HepG2 (cell line): ENCODE results near the gene P3H3. TPM values are rescaled to one million over a fixed set of nuclear protein-coding genes. Genes with fewer than 3 reads are reported as not detected.

Experiments used
- CREB3 ChIP-seq: sonication (generic); formaldehyde crosslinking; IDR thresholded peaks from 2 replicates; pipeline ENCODE4 v1.5.0; 2020; ENCODE audit warnings: missing genetic modification reagents
- CREM ChIP-seq, 2 experiments: sonication (generic) in 1 of 2; formaldehyde crosslinking in 1 of 2; IDR thresholded peaks; 2 replicates each; pipeline versions ENCODE4 v1.4.0 to v1.6.1; 2016 to 2020; ENCODE audit warnings: antibody characterized with exemption in 1 of 2, mild to moderate bottlenecking in 1 of 2, missing genetic modification reagents in 1 of 2
- GFI1 ChIP-seq: sonication (generic); formaldehyde crosslinking; IDR thresholded peaks from 2 replicates; pipeline ENCODE4 v1.5.0; 2020; ENCODE audit warnings: missing genetic modification reagents, mild to moderate bottlenecking, borderline replicate concordance
- HIVEP1 ChIP-seq: sonication (generic); formaldehyde crosslinking; IDR thresholded peaks from 2 replicates; pipeline ENCODE4 v1.4.0; 2020; ENCODE audit warnings: mild to moderate bottlenecking, missing genetic modification reagents
- HNF4A ChIP-seq: sonication (generic); formaldehyde crosslinking; IDR thresholded peaks from 2 replicates; pipeline ENCODE4 v1.4.0; 2020; ENCODE audit warnings: missing genetic modification reagents
- HOXA3 ChIP-seq: sonication (generic); formaldehyde crosslinking; IDR thresholded peaks from 2 replicates; pipeline ENCODE4 v1.5.0; 2020; ENCODE audit warnings: missing genetic modification reagents
- MLLT10 ChIP-seq: sonication (generic); formaldehyde crosslinking; IDR thresholded peaks from 2 replicates; pipeline ENCODE4 v1.4.0; 2020; ENCODE audit warnings: missing genetic modification reagents
- MZF1 ChIP-seq: sonication (generic); formaldehyde crosslinking; IDR thresholded peaks from 2 replicates; pipeline ENCODE4 v1.8.1; 2023; ENCODE audit warnings: mild to moderate bottlenecking, missing genetic modification reagents, borderline replicate concordance
- NAIF1 ChIP-seq: sonication (generic); formaldehyde crosslinking; IDR thresholded peaks from 2 replicates; pipeline ENCODE4 v1.5.0; 2020; ENCODE audit warnings: mild to moderate bottlenecking, missing genetic modification reagents, borderline replicate concordance
- NFRKB ChIP-seq: fragments of 450-650 bp; IDR thresholded peaks from 2 replicates; pipeline ENCODE4 v1.6.1; 2017
- NFYC ChIP-seq: IDR thresholded peaks from 2 replicates; pipeline ENCODE4 v1.6.1; 2016; ENCODE audit warnings: missing genetic modification reagents, missing compliant biosample characterization
- NR2F1 ChIP-seq, 2 experiments: fragments of 450-650 bp in 1 of 2; formaldehyde crosslinking in 1 of 2; IDR thresholded peaks; 2 replicates each; pipeline versions ENCODE4 v1.5.0 to v1.6.1; 2016 to 2020; ENCODE audit warnings: mild to moderate bottlenecking in 1 of 2, missing compliant biosample characterization in 1 of 2, missing genetic modification reagents in 1 of 2, moderate library complexity in 1 of 2
- RBM39 ChIP-seq: fragments of 200-400 bp; formaldehyde crosslinking; IDR thresholded peaks from one replicate; pipeline ENCODE4 v1.6.1; 2018; ENCODE audit warnings: antibody characterized with exemption, mild to moderate bottlenecking, low read depth, low read length; ENCODE audit not compliant: poor library complexity, severe bottlenecking
- RELA ChIP-seq: sonication (generic); formaldehyde crosslinking; IDR thresholded peaks from 2 replicates; pipeline ENCODE4 v1.4.0; 2020; ENCODE audit warnings: missing genetic modification reagents
- SALL2 ChIP-seq: sonication (generic); formaldehyde crosslinking; IDR thresholded peaks from 2 replicates; pipeline ENCODE4 v1.8.1; 2023; ENCODE audit warnings: mild to moderate bottlenecking, missing genetic modification reagents, inconsistent platforms
- SAP130 ChIP-seq: IDR thresholded peaks from 2 replicates; pipeline ENCODE4 v1.6.1; 2016; ENCODE audit warnings: low read depth
- TBX2 ChIP-seq: sonication (generic); formaldehyde crosslinking; IDR thresholded peaks from 2 replicates; pipeline ENCODE4 v1.5.0; 2020; ENCODE audit warnings: missing genetic modification reagents, mild to moderate bottlenecking, borderline replicate concordance
- TEAD3 ChIP-seq: optimal IDR thresholded peaks from 2 replicates; pipeline ENCODE3; 2016; ENCODE audit warnings: borderline replicate concordance
- TGIF2 ChIP-seq: IDR thresholded peaks from 2 replicates; pipeline ENCODE4 v1.6.1; 2016; ENCODE audit warnings: control low read depth, missing compliant biosample characterization
- ZBTB4 ChIP-seq: sonication (generic); formaldehyde crosslinking; IDR thresholded peaks from 2 replicates; pipeline ENCODE4 v1.4.0; 2020; ENCODE audit warnings: missing genetic modification reagents, mild to moderate bottlenecking, borderline replicate concordance
- ZC3H13 ChIP-seq: sonication (generic); formaldehyde crosslinking; IDR thresholded peaks from 2 replicates; pipeline ENCODE4 v1.8.1; 2023; ENCODE audit warnings: mild to moderate bottlenecking, missing genetic modification reagents, moderate library complexity
- ZFAT ChIP-seq: sonication (generic); formaldehyde crosslinking; conservative IDR thresholded peaks from 2 replicates; pipeline ENCODE4 v1.8.1; 2023; ENCODE audit warnings: missing genetic modification reagents, inconsistent platforms
- ZFP82 ChIP-seq: sonication (generic); formaldehyde crosslinking; IDR thresholded peaks from 2 replicates; pipeline ENCODE4 v1.5.1; 2020; ENCODE audit warnings: mild to moderate bottlenecking, missing genetic modification reagents, borderline replicate concordance
- ZNF260 ChIP-seq: sonication (generic); formaldehyde crosslinking; IDR thresholded peaks from 2 replicates; pipeline ENCODE4 v1.4.0; 2020; ENCODE audit warnings: missing genetic modification reagents, low read depth, mild to moderate bottlenecking, borderline replicate concordance
- ZNF34 ChIP-seq: sonication (generic); formaldehyde crosslinking; IDR thresholded peaks from 2 replicates; pipeline ENCODE4 v1.4.0; 2020; ENCODE audit warnings: mild to moderate bottlenecking, missing genetic modification reagents, borderline replicate concordance
- ZNF354B ChIP-seq: sonication (generic); formaldehyde crosslinking; IDR thresholded peaks from 2 replicates; pipeline ENCODE4 v1.8.0; 2022; ENCODE audit warnings: mild to moderate bottlenecking, missing genetic modification reagents
- ZNF614 ChIP-seq: IDR thresholded peaks from 2 replicates; pipeline ENCODE4 v1.6.1; 2018; ENCODE audit warnings: missing biosample characterization, missing genetic modification reagents, inconsistent platforms, borderline replicate concordance
- ZNF615 ChIP-seq: sonication (generic); formaldehyde crosslinking; IDR thresholded peaks from 2 replicates; pipeline ENCODE4 v1.5.0; 2020; ENCODE audit warnings: mild to moderate bottlenecking, missing genetic modification reagents, borderline replicate concordance
- ZNF644 ChIP-seq: IDR thresholded peaks from 2 replicates; pipeline ENCODE4 v1.6.1; 2016; ENCODE audit warnings: low read depth
- ZNF746 ChIP-seq: sonication (generic); formaldehyde crosslinking; IDR thresholded peaks from 2 replicates; pipeline ENCODE4 v1.8.0; 2022; ENCODE audit warnings: mild to moderate bottlenecking, missing genetic modification reagents
- polyA plus RNA-seq, 8 experiments: library from polyadenylated mRNA; depleted of rRNA in 3 of 8; stranded (reverse) in 7 of 8; unstranded in 1 of 8; fragments of >200 nt; fragmentation: Illumina TruSeq in 4 of 8; extraction: Trizol in 4 of 8; gene quantifications; 2 replicates each; pipeline versions ENCODE4 v1.2.1 to v1.2.3, GENCODE V29; 2011 to 2016; ENCODE audit warnings: low read depth in 4 of 8, missing spikeins in 1 of 8, mixed read lengths in 1 of 8; ENCODE audit not compliant: insufficient read depth in 1 of 8
- total RNA-seq, 5 experiments: library from RNA; depleted of rRNA; stranded (reverse); fragments of >200 nt; fragmentation: Illumina TruSeq; extraction: Trizol; gene quantifications; 2 replicates each; pipeline ENCODE4 v1.2.3, GENCODE V29; 2016; ENCODE audit warnings: low read depth in 1 of 5

Gene P3H3
- total and polyA plus RNA-seq, 2 of the 13 experiments (the other 11 are each of a cell fraction or from before 2014, with no cell fraction given) = 20.1 to 20.5 TPM

DNA sequence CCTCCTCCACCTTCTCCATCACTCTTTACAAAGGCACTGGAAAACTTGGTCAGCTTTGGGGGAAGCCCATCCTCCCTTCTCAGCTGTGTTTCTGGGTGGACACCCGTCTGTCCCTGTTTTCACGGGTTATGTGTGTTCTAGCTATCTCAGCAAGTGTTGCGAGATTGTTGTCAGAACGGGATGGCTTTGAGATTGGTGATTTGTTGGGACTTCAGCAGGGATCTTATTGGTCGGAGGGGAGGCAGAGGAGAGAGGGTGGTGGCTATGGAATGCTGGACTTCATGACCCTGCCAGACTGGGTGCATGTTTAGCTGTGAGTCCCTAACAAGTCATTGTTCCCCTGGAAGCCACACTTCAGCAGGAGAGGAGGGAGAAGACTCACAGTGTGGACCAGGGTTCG lies 25.8 kb downstream of the P3H3 start (continued):
- TF ChIP-seq NAIF1 (CRISPR knock-in tag) (no peak), ZNF614 (CRISPR knock-in tag) (no peak), TGIF2 (no peak), ZNF615 (CRISPR knock-in tag) (no peak), HOXA3 (no peak), MZF1 (no peak), ZNF34 (no peak), ZNF260 (no peak), TEAD3 (peak; percentile 44), ZNF644 (CRISPR knock-in tag) (no peak), TBX2 (CRISPR knock-in tag) (peak; percentile 26; the same call in 1 of the 2 replicates), ZFP82 (no peak), GFI1 (no peak), ZC3H13 (no peak), RBM39 (no peak), ZNF746 (CRISPR knock-in tag) (no peak), RELA (CRISPR knock-in tag) (no peak), MLLT10 (no peak), CREM (IDR thresholded peaks at IDR 0.05) (no peak), CREM (CRISPR knock-in tag; IDR thresholded peaks at IDR 0.05) (no peak), HNF4A (0 out of 2 replicates have a peak, but pooled peaks have one; percentile 5), HIVEP1 (no peak), ZNF354B (CRISPR knock-in tag) (no peak), ZFAT (CRISPR knock-in tag) (no peak), NFYC (peak; percentile 22; the same call in 1 of the 2 replicates), SAP130 (CRISPR knock-in tag) (no peak), SALL2 (CRISPR knock-in tag) (no peak), NR2F1 (CRISPR knock-in tag; IDR thresholded peaks at IDR 0.05) (no peak), NFRKB (no peak), CREB3 (CRISPR knock-in tag) (no peak), ZBTB4 (CRISPR knock-in tag) (no peak)
